Stimulated activated naive B cell treated with anti-CD40 and anti-IgM and Interleukin-4, amounts not matched to agents 10 μg/mL and 1 μg/mL and 100 μg/mL, for 72 hours (primary cell): ENCODE data around the gene LRRC17.
A peak's percentile ranks its signal among the peaks of the same experiment; 100 is the strongest.

ENCODE experiments used
- ATAC-seq, 2 donors: fragments of 150-1000 bp; cut with Tn5 transposase; replicated peaks; 2 replicates each; pipeline ENCODE4 v1.10.0; 2021; ENCODE audit warnings: moderate library complexity in 1 of 2
- DNase-seq: peaks from one replicate; pipeline ENCODE4 v3.0.0; 2021
- H3K27ac Mint-ChIP-seq: one replicate; pipeline ENCODE4 v1.8.0; 2022; ENCODE audit warnings: mild to moderate bottlenecking, mixed read lengths
- H3K27me3 Mint-ChIP-seq, 2 donors: one replicate each; pipeline ENCODE4 v1.8.0; 2022; ENCODE audit warnings: mixed read lengths in 2 of 2
- H3K36me3 Mint-ChIP-seq, 2 donors: one replicate each; pipeline ENCODE4 v1.8.0; 2022; ENCODE audit warnings: mixed read lengths in 2 of 2, mild to moderate bottlenecking in 1 of 2
- H3K4me1 Mint-ChIP-seq, 2 donors: one replicate each; pipeline ENCODE4 v1.8.0; 2022; ENCODE audit warnings: mixed read lengths in 2 of 2, mild to moderate bottlenecking in 1 of 2
- H3K4me3 Mint-ChIP-seq, 2 donors: one replicate each; pipeline ENCODE4 v1.8.0; 2022; ENCODE audit warnings: mild to moderate bottlenecking in 2 of 2, mixed read lengths in 2 of 2, moderate library complexity in 1 of 2
- H3K9me3 Mint-ChIP-seq, 2 donors: one replicate each; pipeline ENCODE4 v1.8.0; 2022; ENCODE audit warnings: mixed read lengths in 2 of 2, mild to moderate bottlenecking in 1 of 2

Gene LRRC17, protein sequence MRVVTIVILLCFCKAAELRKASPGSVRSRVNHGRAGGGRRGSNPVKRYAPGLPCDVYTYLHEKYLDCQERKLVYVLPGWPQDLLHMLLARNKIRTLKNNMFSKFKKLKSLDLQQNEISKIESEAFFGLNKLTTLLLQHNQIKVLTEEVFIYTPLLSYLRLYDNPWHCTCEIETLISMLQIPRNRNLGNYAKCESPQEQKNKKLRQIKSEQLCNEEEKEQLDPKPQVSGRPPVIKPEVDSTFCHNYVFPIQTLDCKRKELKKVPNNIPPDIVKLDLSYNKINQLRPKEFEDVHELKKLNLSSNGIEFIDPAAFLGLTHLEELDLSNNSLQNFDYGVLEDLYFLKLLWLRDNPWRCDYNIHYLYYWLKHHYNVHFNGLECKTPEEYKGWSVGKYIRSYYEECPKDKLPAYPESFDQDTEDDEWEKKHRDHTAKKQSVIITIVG

DNA sequence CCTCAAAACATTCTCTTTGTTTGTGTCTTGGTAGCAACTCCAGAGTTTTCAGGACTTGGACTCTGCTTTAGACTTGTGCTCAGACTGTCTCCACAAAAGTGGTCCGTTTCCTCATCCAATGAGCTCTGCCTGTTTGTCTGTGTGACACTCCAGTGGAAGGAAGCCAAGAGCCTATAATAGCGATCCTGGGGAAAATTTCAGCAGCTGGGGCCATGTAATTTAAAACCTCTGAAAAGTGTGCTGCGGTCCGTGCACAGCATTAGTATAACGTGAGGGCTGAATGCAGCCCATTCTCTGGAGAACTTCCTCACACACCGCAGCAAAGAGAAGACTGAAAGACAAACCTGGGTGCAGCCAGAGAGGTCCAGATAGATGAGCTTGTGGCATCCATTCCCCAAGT, at the start of gene LRRC17:
Gene LRRC17 (plus strand): TSS at position 259 of the 400 bp plus-strand sequence. CDS start 20,914 bp downstream, outside the sequence.
- Mint-ChIP-seq H3K27me3 (no peaks in the 10 kb centered on the region), H3K4me3 (no peak within 1 kb of the TSS), H3K27ac (no peak within 1 kb of the TSS), H3K4me1 (peaks cover 1 to 7% of the 10 kb centered on the region in 2 donors), H3K9me3 (no peaks in the 10 kb centered on the region), H3K36me3 (peaks cover 4 to 22% of the 10 kb centered on the region in 2 donors)
- DNase-seq (no peak), ATAC-seq (no peak)

DNA sequence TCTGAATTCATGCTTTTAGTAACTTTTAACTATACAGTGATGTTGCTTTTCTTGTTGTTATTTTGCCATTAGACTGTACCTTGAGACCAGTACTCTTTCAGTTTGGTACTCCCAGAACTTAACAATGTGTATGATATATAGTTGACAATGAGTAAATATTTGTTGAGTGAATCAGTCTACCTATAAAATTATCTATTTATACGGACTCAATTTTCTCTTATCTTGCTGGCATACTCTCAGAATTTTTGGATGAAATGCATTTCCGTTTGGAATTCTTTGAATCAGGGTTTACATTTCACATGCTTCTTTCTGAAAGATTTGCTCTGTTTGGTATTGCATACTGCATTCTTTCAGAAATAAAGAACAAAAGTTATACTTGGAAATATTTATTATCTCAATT, 47.8 kb upstream of the LRRC17 start:
- Mint-ChIP-seq H3K27ac (no peak overlapping the region), H3K36me3 (peaks cover 0 to 2% of the 10 kb centered on the region in 2 donors), H3K9me3 (no peaks in the 10 kb centered on the region), H3K27me3 (no peaks in the 10 kb centered on the region), H3K4me3 (no peak overlapping the region), H3K4me1 (peaks cover 3 to 6% of the 10 kb centered on the region in 2 donors)
- DNase-seq (no peak), ATAC-seq (no peak)

DNA sequence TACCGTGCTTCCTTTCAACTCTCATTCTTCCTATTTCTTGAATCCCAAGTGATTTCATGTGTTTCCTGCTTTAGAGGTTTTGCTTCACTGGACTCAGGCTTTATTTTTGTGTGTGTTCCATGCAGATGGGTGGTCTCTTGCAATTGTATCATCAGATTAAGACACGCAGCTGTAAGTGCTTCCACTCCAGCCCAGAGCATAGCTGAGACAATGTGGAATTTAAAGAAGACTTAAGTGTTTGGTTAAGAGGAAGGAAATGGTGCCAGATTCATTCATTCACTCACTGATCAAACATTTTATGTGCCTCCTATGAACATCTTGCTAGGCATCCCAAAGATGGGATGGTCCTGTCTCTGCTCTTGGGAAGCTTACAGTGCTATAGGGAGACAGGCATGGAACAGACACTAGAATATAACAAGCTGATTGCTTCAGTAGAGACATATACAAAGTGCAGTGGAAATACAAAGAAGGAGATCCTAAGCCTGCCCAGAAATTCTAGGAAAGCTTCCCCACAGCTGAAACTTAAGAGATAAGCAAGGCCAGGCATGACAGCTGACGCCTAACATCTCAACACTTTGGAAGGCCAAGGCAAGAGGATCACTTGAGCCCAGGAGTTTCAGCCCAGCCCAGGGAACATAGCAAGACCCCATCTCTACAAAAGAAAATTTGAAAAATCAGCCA, 46.1 kb upstream of the LRRC17 start:
- H3K4me1 Mint-ChIP-seq: peaks cover 3 to 6% of the 10 kb centered on the region in 2 donors
- DNase-seq (no peak), ATAC-seq (no peak)
- no peaks in the 10 kb centered on the region for H3K27me3 Mint-ChIP-seq
- peaks cover 0 to 1% of the 10 kb centered on the region in 2 donors for H3K9me3 Mint-ChIP-seq
- no peak overlapping the region for H3K27ac Mint-ChIP-seq
- no peak overlapping the region for H3K4me3 Mint-ChIP-seq
- peaks cover 0 to 3% of the 10 kb centered on the region in 2 donors for H3K36me3 Mint-ChIP-seq

DNA sequence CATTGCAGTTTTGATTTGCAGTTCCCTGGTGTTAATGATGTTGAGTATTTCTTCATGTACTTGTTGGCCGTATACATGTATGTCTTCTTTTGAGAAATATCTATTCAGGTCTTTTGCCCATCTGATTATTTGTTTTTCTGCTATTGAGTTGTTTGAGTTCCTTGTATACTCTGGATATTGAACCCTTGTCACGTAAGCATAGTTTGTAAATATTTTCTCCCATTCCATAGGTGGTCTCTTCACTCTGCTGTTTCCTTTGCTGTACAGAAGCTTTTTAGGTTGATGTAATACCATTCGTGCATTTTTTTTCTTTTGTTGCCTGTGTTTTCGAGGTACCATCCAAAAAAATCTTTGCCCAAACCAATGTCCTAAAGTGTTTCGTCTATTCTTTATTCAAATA, 43.6 kb upstream of the LRRC17 start:
- Mint-ChIP-seq H3K27me3 (no peaks in the 10 kb centered on the region), H3K4me1 (peaks cover 3 to 6% of the 10 kb centered on the region in 2 donors), H3K36me3 (peaks cover 3 to 8% of the 10 kb centered on the region in 2 donors), H3K4me3 (no peak overlapping the region), H3K27ac (no peak overlapping the region), H3K9me3 (peaks cover 0 to 3% of the 10 kb centered on the region in 2 donors)
- DNase-seq: no peak
- no peak for ATAC-seq

DNA sequence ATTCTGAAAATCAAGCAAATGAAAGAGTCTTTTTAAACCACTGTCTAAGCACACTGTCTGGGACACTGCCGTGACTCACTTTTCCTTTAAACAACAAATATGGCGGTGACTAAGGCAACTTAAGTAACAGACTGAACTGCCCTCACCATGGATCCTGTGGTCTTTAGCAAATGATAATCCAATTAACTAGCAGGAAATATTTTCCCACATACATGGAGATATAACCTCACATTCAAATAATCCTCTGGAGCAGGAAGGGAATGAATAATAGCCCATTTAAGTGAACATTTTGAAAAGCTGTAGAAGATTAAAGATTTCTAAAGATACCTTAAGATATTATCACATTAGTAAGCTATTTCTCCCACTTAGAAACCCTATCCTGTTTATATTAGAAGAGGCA, 40.3 kb upstream of the LRRC17 start:
- no peaks in the 10 kb centered on the region for H3K27me3 Mint-ChIP-seq

DNA sequence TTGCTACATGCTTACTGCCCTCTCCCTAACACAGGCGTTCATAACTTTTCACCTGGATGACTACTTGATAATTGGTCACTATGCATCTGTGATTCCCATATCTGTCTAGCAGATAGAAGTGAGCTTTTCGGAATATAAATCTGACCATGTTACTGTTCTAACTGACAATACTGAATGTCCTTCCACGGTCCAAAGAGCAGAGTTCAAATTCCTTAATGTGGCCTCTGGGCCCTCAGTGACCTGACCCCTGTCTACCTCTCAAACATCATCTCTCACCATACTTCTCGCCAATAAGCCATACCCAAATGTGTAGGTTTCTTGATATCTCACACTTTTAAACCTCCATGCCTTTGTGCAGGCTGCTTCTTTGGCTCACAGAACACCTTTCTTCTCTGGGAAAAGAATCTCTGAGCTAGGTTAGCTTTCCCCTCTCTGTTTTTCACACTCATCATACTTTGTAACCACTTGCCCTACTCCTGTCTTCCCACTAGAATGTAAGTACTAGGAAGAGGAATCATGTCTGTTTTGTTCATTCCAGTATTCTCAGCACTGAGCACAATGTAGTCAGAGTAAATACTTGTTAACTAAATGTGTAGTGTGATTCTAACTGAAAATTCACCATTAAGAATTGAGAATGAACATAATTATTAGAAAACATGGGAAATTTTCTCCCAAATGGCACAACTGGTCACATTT, 39.2 kb upstream of the LRRC17 start:
- Mint-ChIP-seq H3K27me3 (no peaks in the 10 kb centered on the region), H3K27ac (no peak overlapping the region), H3K4me3 (no peak overlapping the region)

More for the DNA sequence above, 40.3 kb upstream of the LRRC17 start:
- no peak for ATAC-seq
- DNase-seq: no peak
- H3K9me3 Mint-ChIP-seq: peaks cover 0 to 3% of the 10 kb centered on the region in 2 donors
- H3K4me1 Mint-ChIP-seq: peaks cover 0 to 3% of the 10 kb centered on the region in 2 donors
- peaks cover 7 to 9% of the 10 kb centered on the region in 2 donors for H3K36me3 Mint-ChIP-seq
- H3K27ac Mint-ChIP-seq: no peak overlapping the region
- no peak overlapping the region for H3K4me3 Mint-ChIP-seq

DNA sequence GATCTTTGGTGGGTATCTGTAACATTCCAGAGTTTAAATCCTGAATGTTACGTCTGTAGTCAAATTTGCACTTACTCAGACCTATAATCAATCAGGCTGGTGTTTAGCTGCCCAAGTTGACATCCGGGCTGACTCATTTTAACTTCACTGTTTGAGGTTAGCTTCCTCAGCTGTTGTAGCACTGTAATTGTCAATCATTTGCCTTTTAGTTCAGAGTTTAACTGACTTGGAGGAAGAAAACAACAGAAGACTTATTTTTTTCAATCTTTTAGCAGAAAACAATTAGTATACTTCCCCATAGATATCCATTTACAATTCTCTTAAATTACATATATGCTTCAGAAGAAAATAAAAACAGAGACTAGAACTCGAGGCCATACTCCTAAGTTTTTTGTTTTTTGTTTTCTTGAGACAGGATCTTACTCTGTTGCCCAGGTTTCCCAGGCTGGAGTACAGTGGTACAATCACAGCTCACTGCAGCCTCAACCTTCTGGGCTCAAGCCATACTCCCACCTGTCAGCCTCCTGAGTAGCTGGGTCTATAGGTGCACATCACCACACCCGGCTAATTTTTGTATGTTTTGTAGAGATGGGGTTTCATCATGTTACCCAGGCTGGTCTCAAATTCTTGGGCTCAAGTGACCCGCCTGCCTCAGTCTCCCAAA, 38.5 kb upstream of the LRRC17 start:
- DNase-seq: no peak
- no peak overlapping the region for H3K4me3 Mint-ChIP-seq
- peak; percentile 79 to 84 for ATAC-seq
- peaks cover 7 to 9% of the 10 kb centered on the region in 2 donors for H3K36me3 Mint-ChIP-seq
- H3K9me3 Mint-ChIP-seq: peaks cover 0 to 3% of the 10 kb centered on the region in 2 donors
- H3K27me3 Mint-ChIP-seq: no peaks in the 10 kb centered on the region
- H3K4me1 Mint-ChIP-seq: peaks cover 0 to 3% of the 10 kb centered on the region in 2 donors
- no peak overlapping the region for H3K27ac Mint-ChIP-seq

More for the DNA sequence above, 39.2 kb upstream of the LRRC17 start:
- Mint-ChIP-seq H3K36me3 (peaks cover 7 to 9% of the 10 kb centered on the region in 2 donors), H3K4me1 (peaks cover 0 to 3% of the 10 kb centered on the region in 2 donors), H3K9me3 (peaks cover 0 to 3% of the 10 kb centered on the region in 2 donors)
- ATAC-seq: no peak
- no peak for DNase-seq

DNA sequence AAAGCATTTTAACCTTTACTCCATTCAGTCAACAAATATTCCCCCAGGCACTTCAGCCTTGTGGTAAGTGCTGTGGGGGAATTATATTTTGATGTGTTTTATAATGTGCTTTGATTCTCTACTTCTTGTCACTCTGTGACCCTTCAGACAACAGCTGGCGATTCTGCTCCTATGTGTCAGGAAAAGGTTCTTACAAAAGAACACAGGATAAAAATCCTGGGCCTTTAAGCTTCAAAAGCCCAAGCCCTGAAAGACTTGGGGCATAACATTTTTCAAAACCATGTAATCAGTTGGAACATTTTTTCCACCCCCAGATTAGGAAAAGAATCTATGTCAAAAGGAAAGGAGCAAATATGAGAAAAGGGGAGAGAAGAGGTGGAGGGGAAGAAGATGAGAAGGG, 37.8 kb upstream of the LRRC17 start:
- H3K27me3 Mint-ChIP-seq: no peaks in the 10 kb centered on the region
- H3K36me3 Mint-ChIP-seq: peaks cover 7 to 9% of the 10 kb centered on the region in 2 donors

DNA sequence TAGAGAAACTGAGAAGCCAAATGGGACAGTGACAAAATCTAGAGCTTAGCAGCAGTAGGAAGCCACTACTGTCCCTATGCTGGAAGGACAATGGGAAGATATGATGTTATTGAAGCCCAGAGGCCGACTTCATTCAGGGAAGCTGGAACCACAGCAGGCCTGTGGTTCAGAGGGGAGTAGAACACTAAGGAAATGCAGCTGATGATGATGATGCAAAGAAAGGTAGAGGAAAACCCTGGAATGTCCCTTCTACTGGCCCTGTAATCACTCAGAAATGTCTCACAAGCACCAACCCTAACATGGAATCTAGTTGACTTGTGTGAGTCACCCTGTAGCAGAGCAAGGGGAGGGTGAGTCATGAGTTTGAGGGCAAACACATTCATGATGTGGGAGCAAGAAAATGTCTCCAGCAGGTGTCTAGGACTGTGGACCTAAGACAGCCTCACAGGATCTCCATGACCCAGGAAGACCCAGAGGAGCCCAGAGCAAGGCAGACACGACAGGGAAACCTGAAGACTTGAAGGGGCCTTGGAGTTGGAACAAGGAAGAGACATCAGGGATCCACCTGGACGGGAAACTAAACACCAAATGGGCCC, 37.0 kb upstream of the LRRC17 start:
- no peaks in the 10 kb centered on the region for H3K27me3 Mint-ChIP-seq
- no peak for DNase-seq
- H3K4me1 Mint-ChIP-seq: peaks cover 0 to 3% of the 10 kb centered on the region in 2 donors
- ATAC-seq: peak; percentile 45 to 61
- peaks cover 7 to 9% of the 10 kb centered on the region in 2 donors for H3K36me3 Mint-ChIP-seq
- H3K9me3 Mint-ChIP-seq: peaks cover 0 to 3% of the 10 kb centered on the region in 2 donors
- H3K4me3 Mint-ChIP-seq: no peak overlapping the region
- no peak overlapping the region for H3K27ac Mint-ChIP-seq

More for the DNA sequence above, 37.8 kb upstream of the LRRC17 start:
- H3K27ac Mint-ChIP-seq: no peak overlapping the region
- peaks cover 0 to 3% of the 10 kb centered on the region in 2 donors for H3K4me1 Mint-ChIP-seq
- no peak for ATAC-seq
- no peak overlapping the region for H3K4me3 Mint-ChIP-seq
- peaks cover 0 to 3% of the 10 kb centered on the region in 2 donors for H3K9me3 Mint-ChIP-seq
- DNase-seq: no peak

DNA sequence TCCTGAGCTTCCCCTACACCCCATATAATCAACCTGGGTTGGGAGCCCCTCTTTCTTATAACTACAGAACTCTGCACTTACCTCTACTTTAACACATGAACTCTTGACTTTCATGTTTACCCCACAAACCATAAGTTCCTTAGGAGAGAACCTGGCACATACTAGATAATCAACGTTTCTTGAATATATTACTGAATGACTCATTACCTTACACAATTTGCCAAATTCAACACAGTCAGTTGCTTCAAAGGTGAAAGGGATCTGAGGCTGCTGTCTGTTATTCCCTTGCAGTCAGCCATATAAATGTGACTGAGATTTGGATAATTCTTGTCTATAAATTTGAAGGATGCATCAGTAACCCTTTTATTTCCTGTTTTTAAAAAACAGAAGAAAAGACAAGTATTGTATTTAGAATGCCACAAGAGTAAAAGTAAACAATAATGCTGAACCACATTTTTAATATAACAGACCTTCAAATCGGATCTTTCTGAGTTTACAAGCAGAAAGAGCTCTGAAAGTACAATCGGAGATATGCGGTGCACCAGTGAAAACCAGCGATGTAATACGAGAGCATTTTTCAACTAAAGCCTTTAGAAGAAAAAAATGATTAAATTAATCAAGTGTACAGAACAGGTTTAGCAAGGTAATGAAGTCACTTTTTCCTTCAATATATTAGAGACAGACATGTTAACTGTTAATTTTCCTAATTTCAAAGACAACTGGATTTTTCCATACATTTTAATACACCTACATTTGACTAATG, 29.5 kb upstream of the LRRC17 start:
- Mint-ChIP-seq H3K27ac (no peak overlapping the region), H3K4me3 (no peak overlapping the region), H3K27me3 (no peaks in the 10 kb centered on the region), H3K9me3 (no peaks in the 10 kb centered on the region), H3K4me1 (no peaks in the 10 kb centered on the region), H3K36me3 (no peaks in the 10 kb centered on the region)
- DNase-seq (no peak), ATAC-seq (no peak)

DNA sequence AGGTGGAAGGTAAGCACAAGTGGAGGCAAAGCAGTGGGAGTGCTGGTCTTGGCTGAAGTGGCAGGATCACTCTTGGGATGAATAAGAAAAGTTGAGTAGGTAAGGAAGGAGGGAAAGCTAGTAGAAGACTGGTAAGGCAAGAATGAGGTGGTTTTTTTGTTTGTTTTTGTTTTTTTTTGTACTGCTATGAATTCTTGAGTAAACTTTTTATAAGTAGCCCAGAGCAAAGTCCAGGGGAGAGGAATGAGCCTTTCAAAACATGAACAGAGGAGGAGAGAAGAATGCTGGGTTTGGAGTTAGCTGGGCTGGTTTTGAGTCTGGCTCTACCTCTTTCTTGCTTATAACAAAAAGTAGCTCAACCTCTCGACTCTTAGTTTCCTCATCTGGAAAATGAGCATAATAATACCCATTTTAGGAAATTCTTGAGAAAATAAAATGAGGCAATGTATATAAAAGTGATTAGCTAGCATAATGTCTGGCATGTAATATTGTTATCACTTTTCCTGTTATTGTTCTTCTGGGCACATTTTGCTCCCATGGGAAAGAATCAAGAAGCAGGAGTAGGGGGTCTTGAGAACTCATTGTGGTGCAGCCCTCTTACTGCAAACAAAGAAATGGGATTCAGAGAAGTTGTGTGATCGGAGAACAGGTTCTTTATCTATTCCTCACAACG, 24.1 kb upstream of the LRRC17 start:
- Mint-ChIP-seq H3K9me3 (no peaks in the 10 kb centered on the region), H3K36me3 (no peaks in the 10 kb centered on the region), H3K4me1 (peaks cover 0 to 2% of the 10 kb centered on the region in 2 donors), H3K27ac (no peak overlapping the region), H3K27me3 (no peaks in the 10 kb centered on the region), H3K4me3 (no peak overlapping the region)
- DNase-seq (no peak), ATAC-seq (no peak)

DNA sequence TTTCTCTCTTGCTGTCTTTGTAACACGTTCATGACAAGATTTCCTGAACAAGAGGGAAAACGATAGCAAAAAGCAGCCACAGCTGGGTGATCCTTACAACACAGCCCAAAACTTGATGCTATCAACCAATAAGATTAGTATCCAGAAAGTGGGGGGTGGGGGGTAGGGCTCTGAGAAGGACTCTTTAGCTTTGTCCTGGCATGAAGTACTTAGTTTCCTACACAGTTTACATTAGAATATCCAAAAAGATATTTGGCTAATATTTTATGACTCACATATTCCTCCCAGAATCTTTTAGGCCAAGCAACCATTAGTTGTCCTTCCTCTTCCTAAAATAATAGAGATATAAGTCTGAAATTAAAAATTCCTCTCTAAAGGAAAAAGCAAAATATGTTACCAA, 22.9 kb upstream of the LRRC17 start:
- DNase-seq (no peak), ATAC-seq (no peak)
- Mint-ChIP-seq H3K9me3 (no peaks in the 10 kb centered on the region), H3K27me3 (no peaks in the 10 kb centered on the region), H3K4me3 (no peak overlapping the region), H3K36me3 (no peaks in the 10 kb centered on the region), H3K27ac (no peak overlapping the region), H3K4me1 (peaks cover 0 to 2% of the 10 kb centered on the region in 2 donors)
